Measurements from ENCODE around the gene PCYOX1L.

DNA sequence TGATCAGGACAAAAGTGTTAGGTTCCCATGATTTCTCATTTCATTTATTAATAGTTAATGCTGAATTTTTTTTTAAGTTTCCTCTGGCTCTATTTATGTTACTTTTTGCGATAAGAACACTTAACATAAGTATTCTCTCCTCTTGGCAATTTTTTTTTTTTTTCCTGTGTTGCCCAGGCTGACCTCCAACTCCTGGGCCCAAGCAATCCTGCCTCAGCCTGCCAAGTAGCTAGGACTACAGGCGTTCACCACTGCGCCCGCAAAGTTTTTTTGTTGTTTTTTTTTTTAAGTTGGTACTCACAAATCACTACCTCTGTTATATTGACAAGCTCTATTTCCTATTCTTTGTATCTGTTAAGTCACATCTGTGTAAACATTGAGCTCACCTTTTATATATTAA, 5.7 kb upstream of the PCYOX1L start:
- TF ChIP-seq, protein P1, sequence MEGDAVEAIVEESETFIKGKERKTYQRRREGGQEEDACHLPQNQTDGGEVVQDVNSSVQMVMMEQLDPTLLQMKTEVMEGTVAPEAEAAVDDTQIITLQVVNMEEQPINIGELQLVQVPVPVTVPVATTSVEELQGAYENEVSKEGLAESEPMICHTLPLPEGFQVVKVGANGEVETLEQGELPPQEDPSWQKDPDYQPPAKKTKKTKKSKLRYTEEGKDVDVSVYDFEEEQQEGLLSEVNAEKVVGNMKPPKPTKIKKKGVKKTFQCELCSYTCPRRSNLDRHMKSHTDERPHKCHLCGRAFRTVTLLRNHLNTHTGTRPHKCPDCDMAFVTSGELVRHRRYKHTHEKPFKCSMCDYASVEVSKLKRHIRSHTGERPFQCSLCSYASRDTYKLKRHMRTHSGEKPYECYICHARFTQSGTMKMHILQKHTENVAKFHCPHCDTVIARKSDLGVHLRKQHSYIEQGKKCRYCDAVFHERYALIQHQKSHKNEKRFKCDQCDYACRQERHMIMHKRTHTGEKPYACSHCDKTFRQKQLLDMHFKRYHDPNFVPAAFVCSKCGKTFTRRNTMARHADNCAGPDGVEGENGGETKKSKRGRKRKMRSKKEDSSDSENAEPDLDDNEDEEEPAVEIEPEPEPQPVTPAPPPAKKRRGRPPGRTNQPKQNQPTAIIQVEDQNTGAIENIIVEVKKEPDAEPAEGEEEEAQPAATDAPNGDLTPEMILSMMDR (IDR thresholded peaks at IDR 0.05; ENCODE audit: low read length), result no peak
- TF ChIP-seq EZH2 (IDR thresholded peaks at IDR 0.05; ENCODE audit: borderline replicate concordance, low read length), result no peak

Data from OCI-LY1 (cell line).